Fibroblast of peridontal ligament (primary cell): Measurements from ENCODE around the gene TNFSF12.

Experiments
- DNase-seq: peaks from one replicate; pipeline ENCODE4 v3.0.0-alpha.2; 2010; ENCODE audit errors: extremely low read depth

The TNFSF12 gene, protein sequence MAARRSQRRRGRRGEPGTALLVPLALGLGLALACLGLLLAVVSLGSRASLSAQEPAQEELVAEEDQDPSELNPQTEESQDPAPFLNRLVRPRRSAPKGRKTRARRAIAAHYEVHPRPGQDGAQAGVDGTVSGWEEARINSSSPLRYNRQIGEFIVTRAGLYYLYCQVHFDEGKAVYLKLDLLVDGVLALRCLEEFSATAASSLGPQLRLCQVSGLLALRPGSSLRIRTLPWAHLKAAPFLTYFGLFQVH

DNA sequence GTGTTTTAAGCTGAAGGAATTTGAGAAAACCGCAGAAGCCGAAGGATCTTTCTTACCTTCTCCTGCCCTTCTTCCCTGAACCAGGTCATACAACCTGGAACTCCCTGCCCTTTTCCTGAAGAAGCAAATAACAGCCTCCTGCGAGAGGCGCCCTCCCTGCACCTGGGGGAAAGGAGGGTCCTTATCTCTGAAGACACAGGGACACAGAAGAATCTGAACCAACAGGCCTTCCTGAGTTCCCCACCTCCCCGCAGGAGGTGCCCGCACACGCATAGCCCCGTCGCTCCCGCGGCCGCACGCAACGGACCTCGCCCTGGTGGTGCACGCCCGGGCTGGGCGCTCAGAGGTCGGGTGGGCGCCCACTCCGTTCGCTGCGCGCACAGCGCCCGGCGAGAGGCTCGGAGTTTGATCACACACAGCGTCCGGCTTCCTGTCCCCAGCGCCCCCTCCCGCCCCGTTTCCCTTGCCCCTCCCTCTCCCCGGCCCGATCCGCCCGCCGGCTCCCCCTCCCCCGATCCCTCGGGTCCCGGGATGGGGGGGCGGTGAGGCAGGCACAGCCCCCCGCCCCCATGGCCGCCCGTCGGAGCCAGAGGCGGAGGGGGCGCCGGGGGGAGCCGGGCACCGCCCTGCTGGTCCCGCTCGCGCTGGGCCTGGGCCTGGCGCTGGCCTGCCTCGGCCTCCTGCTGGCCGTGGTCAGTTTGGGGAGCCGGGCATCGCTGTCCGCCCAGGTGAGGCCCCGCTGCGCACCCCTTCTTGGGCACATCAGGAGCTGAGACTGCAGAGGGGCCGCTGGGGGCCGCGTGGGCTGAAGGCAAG, at the start of gene TNFSF12:
Gene TNFSF12 (plus strand): TSS at position 474 of the 816 bp plus-strand sequence. CDS start 96 bp downstream, at position 570.
- peak; percentile 17 for DNase-seq

DNA sequence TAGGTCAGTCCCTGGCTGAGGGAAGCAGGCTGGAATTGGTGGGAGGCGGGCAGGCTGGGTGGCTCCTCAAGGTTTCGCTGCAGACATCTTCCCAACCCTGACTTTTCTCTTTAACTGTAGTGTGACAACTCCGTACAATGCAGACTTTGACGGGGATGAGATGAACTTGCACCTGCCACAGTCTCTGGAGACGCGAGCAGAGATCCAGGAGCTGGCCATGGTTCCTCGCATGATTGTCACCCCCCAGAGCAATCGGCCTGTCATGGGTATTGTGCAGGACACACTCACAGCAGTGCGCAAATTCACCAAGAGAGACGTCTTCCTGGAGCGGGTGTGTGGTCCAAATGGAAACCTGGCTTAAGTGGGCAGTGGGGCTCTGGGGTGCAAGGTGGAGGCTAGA, 49.7 kb upstream of the TNFSF12 start:
- no peak for DNase-seq

DNA sequence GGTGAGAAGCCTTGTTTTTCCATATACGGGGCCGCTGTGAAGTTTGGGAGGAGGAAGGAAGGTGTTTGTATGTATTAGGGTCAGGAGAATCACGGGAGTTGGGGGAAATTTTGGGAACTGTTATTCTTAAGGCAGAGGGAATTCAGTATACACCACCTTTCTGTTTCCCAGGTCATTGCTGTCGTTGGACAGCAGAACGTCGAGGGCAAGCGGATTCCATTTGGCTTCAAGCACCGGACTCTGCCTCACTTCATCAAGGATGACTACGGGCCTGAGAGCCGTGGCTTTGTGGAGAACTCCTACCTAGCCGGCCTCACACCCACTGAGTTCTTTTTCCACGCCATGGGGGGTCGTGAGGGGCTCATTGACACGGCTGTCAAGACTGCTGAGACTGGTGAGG, 47.1 kb upstream of the TNFSF12 start:
- DNase-seq = no peak

DNA sequence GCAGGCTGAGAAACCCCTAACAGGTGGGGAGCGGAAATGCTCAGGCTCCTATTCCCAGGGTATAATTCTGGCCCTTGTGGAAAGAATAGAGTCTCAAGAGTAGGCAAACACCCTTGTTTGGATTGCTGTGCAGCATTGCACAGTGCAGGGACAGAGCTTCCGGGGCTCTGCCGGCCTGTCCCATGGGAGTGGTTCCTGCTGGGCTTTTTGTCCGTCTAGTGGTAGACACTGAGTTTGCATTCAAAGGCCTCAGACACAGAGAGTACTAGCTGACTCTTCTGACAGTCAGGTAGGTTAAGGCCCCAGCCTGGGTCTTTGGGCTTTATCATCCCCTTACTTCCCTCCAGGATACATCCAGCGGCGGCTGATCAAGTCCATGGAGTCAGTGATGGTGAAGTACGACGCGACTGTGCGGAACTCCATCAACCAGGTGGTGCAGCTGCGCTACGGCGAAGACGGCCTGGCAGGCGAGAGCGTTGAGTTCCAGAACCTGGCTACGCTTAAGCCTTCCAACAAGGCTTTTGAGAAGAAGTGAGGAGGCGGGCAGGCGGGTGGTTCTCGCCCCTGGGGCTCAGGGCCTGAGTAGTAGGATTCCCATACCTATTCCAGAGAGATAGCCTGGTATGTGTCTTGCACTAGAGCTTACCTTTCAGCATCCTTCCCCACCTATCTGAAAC, 46.5 kb upstream of the TNFSF12 start:
- no peak for DNase-seq

DNA sequence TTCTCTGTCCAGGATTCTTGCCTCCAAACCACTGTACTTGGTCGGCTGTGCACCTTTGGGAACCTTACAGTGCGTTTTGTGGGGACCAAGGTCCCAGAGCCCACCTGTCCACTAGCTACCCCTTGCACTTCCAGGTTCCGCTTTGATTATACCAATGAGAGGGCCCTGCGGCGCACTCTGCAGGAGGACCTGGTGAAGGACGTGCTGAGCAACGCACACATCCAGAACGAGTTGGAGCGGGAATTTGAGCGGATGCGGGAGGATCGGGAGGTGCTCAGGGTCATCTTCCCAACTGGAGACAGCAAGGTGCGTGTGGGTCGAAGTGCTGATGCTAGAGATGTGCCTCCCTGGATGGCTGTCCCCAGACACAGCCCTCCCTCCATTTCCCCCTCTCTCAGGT, 45.9 kb upstream of the TNFSF12 start:
- no peak for DNase-seq

DNA sequence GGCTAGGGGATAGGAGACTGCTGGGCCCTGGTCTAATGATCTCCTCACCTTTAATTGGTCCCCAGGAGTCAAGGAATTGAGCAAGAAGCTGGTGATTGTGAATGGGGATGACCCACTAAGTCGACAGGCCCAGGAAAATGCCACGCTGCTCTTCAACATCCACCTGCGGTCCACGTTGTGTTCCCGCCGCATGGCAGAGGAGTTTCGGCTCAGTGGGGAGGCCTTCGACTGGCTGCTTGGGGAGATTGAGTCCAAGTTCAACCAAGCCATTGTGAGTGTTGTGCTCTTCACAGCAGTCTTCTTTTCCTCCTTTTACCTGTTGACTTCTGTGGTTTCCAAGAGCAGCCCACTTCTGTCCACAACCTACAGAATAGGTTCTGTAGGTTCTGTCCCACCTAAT, 45.3 kb upstream of the TNFSF12 start:
- no peak for DNase-seq

DNA sequence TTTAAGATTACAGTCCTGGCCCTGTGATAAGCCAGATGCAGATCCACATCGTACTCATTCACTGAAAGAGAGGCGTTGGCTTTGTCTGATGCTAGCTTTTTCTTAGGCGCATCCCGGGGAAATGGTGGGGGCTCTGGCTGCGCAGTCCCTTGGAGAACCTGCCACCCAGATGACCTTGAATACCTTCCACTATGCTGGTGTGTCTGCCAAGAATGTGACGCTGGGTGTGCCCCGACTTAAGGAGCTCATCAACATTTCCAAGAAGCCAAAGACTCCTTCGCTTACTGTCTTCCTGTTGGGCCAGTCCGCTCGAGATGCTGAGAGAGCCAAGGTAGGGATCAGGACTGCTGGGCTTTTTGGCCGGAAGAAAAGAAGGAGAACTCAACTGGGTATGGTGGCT, 40.7 kb upstream of the TNFSF12 start:
- DNase-seq = no peak

DNA sequence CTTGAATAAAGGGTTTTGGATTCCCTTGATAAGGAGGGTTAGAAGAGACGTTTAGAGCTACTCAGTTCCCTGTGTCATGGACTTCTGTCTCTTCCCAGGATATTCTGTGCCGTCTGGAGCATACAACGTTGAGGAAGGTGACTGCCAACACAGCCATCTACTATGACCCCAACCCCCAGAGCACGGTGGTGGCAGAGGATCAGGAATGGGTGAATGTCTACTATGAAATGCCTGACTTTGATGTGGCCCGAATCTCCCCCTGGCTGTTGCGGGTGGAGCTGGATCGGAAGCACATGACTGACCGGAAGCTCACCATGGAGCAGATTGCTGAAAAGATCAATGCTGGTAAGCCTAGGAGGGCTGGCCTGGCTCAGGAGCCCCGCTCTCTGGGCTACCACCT, 40.0 kb upstream of the TNFSF12 start:
- DNase-seq = no peak

DNA sequence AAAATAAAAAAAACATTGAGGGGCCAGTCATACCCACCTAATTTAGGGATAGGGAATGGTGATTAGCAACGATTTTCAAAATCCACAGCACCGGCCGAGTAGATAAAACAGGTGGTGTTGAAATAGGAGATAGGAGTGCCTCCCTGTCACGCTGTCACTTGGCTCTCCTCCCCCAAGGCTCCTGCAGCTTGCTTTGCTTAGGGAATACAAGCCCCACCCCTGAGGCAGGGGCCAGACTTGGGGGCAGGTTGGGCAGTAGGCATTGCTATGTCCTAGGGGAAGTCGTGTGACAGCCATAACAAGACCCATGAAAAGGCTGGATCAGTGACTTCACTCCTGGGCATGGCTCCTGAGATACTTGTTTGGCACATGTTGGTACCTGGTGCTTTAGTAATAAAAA, 38.9 kb upstream of the TNFSF12 start:
- DNase-seq = no peak

DNA sequence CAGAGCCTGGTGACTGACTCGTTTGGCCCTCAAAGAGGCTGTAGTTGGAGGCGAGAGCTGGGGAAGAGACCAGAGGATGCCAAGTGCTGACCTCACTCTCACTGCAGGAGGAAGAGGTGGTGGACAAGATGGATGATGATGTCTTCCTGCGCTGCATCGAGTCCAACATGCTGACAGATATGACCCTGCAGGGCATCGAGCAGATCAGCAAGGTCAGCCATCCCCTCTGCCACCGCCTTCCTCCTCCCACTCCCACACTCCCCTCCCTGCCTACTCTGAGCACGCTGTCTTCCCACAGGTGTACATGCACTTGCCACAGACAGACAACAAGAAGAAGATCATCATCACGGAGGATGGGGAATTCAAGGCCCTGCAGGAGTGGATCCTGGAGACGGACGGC, 37.8 kb upstream of the TNFSF12 start:
- DNase-seq = no peak

DNA sequence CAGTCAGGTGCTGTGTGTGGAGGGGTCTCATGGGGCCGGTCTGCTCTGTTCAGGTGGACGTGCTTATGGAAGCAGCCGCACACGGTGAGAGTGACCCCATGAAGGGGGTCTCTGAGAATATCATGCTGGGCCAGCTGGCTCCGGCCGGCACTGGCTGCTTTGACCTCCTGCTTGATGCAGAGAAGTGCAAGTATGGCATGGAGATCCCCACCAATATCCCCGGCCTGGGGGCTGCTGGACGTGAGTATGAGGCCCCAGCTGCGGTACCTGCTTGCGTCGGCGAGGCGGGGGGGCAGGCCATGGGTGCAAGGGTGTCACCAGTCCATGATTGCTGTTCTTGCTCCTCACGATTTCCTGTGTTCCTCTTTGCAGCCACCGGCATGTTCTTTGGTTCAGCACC, 36.8 kb upstream of the TNFSF12 start:
- no peak for DNase-seq

DNA sequence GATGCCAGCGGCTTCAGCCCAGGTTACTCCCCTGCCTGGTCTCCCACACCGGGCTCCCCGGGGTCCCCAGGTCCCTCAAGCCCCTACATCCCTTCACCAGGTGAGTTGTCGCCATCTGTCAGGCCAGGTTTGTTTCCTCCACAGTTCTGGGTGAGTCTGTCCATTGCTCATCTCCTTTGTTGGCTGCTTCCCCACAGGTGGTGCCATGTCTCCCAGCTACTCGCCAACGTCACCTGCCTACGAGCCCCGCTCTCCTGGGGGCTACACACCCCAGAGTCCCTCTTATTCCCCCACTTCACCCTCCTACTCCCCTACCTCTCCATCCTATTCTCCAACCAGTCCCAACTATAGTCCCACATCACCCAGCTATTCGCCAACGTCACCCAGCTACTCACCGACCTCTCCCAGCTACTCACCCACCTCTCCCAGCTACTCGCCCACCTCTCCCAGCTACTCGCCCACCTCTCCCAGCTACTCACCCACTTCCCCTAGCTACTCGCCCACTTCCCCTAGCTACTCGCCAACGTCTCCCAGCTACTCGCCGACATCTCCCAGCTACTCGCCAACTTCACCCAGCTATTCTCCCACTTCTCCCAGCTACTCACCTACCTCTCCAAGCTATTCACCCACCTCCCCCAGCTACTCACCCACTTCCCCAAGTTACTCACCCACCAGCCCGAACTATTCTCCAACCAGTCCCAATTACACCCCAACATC, 35.9 kb upstream of the TNFSF12 start:
- no peak for DNase-seq

DNA sequence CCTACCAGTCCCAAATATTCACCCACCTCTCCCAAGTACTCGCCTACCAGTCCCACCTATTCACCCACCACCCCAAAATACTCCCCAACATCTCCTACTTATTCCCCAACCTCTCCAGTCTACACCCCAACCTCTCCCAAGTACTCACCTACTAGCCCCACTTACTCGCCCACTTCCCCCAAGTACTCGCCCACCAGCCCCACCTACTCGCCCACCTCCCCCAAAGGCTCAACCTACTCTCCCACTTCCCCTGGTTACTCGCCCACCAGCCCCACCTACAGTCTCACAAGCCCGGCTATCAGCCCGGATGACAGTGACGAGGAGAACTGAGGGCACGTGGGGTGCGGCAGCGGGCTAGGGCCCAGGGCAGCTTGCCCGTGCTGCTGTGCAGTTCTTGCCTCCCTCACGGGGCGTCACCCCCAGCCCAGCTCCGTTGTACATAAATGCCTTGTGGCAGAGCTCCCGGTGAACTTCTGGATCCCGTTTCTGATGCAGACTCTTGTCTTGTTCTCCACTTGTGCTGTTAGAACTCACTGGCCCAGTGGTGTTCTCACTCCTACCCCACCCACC, 34.9 kb upstream of the TNFSF12 start:
- no peak for DNase-seq

DNA sequence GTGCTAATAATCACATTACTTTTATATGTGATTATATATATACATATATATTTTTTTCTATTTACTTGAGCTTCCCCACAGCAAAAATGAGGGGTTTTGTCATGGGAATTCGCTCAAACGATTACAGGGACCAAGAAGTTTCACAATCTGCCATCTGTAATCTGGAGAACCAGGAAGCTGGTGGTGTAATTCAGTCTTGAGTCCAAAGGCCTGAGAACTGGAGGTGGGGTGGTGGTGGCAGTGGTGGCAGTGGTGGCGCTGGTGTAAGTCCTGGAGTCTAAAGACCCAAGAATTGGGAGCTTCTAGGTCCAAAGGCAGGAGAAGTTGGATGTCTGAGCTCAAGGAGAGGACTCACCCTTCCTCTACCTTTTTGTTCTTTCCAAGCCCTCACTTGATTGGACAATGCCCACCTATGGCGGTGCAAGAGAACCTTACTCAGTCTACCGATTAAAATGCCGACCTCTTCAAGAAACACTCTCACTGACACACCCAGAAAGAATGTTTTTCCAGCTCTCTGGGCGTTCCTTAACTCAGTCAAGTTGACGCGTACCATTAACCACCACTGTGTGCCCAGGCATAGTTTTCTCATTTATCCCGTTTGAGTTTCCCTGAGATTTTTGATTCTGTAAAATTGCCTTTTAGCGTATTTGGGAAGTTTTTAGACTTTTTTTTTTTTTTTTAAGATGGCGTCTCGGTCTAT, 32.8 kb upstream of the TNFSF12 start:
- DNase-seq = no peak

DNA sequence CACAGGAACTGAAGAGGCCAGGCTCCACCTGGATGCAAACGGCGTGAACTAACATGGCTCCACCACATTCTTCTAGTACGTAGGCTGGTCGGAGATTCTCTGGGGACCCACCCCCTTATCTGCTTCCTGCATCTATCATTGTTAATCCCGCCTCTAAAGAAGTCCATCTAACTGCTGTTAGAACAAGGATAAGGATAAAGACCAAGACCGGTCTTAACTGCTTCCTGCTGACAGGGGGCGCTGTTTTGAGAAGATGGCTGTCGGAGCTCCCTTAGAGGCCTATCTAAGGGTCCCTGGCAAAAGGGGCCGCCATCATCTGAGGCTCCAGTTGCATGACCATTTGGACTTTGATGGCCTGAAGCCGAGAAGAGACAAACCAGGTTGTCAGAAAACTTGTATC, 25.8 kb upstream of the TNFSF12 start:
- DNase-seq = no peak

DNA sequence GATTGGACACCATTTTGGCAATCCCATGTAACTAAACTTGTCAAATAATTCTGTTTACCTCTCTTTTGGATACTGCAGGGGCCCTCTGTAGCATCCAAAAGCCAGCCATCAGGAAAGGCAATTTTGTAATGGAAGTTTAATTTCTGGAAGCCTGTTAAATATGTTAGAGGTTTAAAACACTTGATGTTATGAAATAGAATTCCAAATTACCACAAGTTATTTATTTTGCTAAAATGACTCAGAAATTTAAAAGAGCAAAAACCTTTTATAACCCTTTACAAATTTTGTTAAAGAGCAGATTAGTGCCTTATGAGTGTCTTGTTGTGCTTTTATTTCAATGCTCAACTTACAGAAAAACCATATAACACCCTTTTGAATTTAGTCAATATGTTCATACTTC, 20.0 kb upstream of the TNFSF12 start:
- no peak for DNase-seq

DNA sequence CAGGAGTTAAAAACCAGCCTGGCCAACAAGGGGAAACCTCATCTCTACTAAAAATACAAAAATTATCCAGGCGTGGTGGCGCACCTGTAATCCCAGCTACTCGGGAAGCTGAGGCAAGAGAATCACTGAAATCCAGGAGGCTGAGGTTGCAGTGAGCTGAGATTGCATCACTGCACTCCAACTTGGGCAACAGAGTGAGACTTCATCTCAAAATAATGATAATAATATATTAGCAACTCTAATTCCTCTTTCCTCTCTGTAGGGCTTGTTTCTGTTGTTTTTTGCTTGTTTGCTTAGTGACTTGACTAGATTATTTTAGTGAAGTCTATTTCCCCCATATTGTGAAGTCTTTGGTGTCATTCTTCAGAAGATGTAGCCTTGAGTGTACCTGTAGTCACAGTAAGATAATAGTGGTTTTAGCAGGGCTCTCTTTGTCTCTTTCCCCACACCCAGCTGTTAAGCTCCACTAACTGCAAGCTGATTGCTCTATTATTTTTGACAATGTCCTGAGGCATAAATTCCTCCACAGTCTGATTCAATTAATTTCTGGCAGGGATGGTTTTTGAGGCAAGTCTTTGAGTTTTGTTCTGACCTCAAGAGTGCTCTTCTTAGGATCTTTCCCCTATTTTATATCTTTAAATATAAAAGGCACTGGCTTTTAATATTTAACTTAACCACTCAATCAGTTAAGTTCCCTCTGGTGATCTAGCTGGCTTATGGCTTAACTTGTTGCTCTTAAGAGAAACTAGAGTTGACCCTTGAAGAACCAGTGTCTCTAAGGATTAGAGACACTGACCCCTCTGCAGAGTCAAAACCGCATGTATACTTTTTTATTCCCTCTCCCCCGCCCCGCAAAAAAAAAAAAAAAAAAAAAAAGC, 18.6 kb upstream of the TNFSF12 start:
- DNase-seq = no peak

DNA sequence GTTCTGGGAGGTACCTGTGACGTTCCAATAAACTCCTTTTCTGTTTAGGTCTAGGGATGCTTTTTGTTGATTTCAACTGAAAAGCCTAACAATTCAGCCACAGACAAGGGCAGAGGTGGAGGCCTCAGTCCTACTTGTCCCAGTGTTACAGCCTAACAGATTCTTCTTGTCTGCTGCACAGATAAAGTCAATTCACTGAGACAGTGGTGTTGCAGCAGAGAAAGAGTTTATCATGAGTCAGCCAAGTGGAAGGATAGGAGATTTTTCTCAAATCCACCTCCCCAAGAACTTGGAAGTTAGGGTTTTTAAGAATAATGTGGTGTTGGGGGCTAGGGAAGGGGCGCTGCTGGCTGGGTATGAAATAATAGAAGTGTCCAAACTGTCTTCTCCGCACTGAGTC, 10.8 kb upstream of the TNFSF12 start:
- DNase-seq = no peak

DNA sequence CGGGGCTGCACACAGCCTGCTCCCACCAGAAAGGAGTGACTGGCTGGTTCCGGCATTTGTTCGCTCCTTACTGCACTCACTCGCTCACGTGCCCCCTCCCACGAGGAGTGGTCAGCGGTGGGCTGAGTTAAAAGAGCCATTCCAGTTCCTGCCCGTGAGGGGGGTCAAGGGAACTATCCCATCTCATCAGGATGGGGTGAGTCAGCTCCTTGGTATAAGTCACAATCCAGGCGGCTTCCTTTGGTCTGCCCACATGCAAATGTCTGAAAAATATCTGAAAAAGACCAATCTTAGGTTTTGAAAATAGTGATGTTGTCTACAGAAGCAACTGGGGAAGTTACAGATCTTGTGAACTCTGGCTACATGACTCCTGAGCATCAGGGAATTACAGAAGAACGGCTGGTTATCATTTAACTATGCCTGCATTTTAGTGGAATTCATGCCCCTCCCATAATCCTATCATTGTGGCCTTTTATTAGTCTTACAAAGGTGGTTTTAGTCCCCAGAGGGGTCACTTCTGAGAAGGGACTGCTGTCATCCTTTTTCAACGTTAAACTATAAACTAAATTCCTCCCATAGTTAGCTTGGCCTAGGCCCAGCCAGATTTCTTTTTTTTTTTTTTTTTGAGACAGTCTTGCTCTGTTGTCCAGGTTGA, 9.8 kb upstream of the TNFSF12 start:
- DNase-seq = no peak
